Measurements from ENCODE around the gene DCAF17. TPM values are rescaled to one million over a fixed set of nuclear protein-coding genes. Genes with fewer than 3 reads are reported as not detected.

DCAF17 gene
- polyA plus RNA-seq, 2 of the 4 experiments (the other 2 are of a cell fraction), result 11.5 to 26.9 TPM

- TF ChIP-seq NPAS2 (CRISPR knock-in tag; IDR thresholded peaks at IDR 0.05; ENCODE audit: borderline replicate concordance) (no peak), REST (IDR thresholded peaks at IDR 0.05) (no peak), RFX5 (IDR thresholded peaks at IDR 0.05) (no peak), TP53 (CRISPR knock-in tag; IDR thresholded peaks at IDR 0.05) (no peak), BHLHE40 (IDR thresholded peaks at IDR 0.05; ENCODE audit: low read depth, low read length) (no peak), MAX (IDR thresholded peaks at IDR 0.05) (no peak), PHF8 (IDR thresholded peaks at IDR 0.05; ENCODE audit: borderline replicate concordance, low read depth) (no peak), JUN (IDR thresholded peaks at IDR 0.05) (no peak), ATOH8 (CRISPR knock-in tag; IDR thresholded peaks at IDR 0.05; ENCODE audit: low read depth) (no peak), HDAC2 (IDR thresholded peaks at IDR 0.05) (no peak), FOXS1 (CRISPR knock-in tag; IDR thresholded peaks at IDR 0.05) (no peak), E2F6 (IDR thresholded peaks at IDR 0.05; ENCODE audit: borderline replicate concordance, low read depth) (no peak), FOSB (CRISPR knock-in tag; IDR thresholded peaks at IDR 0.05) (no peak)
- Histone ChIP-seq H3K27ac (no peak overlapping the region), H3K9me3 (no peaks in the 10 kb centered on the region), H3K4me3 (no peak overlapping the region), H3K4me2 (no peak overlapping the region), H3K4me1 (peaks cover 9% of the 10 kb centered on the region; the same call in 1 of the 3 replicates)
- 0 out of 6 replicates have a peak, but pooled peaks of 1 of the 2 experiments have one; percentile 19 for ATAC-seq
- WGBS (ENCODE audit: missing lambda C conversion rate), result 88% methylated on average over 3 of the region's 3 CpGs
- FAIRE-seq, result no peak
- ChIA-PET CTCF (interaction anchor here (0.6 kb wide), 1 partner anchor 12 kb away, joined by 4 read pairs; no protein-coding TSS in a partner anchor), POLR2A (no interaction called here)
- no peak for DNase-seq (ENCODE audit: low read depth in 1 of 2, low spot score in 1 of 2)
Measured at GRCh38 chr2:171514908-171515582, 81.0 kb downstream of the DCAF17 start.

GRCh38 chr2:171515672-171516298, 81.8 kb downstream of the DCAF17 start:
- ATAC-seq, result peak; percentile 54 to 61; a peak in 4 of 6 replicates
- Histone ChIP-seq H3K4me3 (no peak overlapping the region), H3K4me1 (peaks cover 9% of the 10 kb centered on the region; the same call in 1 of the 3 replicates), H3K9me3 (no peaks in the 10 kb centered on the region), H3K27ac (no peak overlapping the region), H3K4me2 (0 out of 3 replicates have a peak overlapping the region, but pooled peaks have one; percentile 13)
- 46% methylated on average over 6 of the region's 6 CpGs for WGBS (ENCODE audit: missing lambda C conversion rate)
- no peak for FAIRE-seq
- no peak for DNase-seq (ENCODE audit: low read depth in 1 of 2, low spot score in 1 of 2)
- ChIA-PET POLR2A (no interaction called here), CTCF (interaction anchor here (0.8 kb wide), 1 partner anchor 161 kb away, joined by 3 read pairs; no protein-coding TSS in a partner anchor)
- TF ChIP-seq GATA3 (IDR thresholded peaks at IDR 0.05; ENCODE audit: borderline replicate concordance) (no peak), JUNB (IDR thresholded peaks at IDR 0.05) (no peak), CBX2 (IDR thresholded peaks at IDR 0.05; ENCODE audit: borderline replicate concordance, low read depth) (no peak), EP300 (IDR thresholded peaks at IDR 0.05) (no peak), EHF (CRISPR knock-in tag; IDR thresholded peaks at IDR 0.05) (no peak), JUN (IDR thresholded peaks at IDR 0.05) (no peak), ESRRA (IDR thresholded peaks at IDR 0.05; ENCODE audit: borderline replicate concordance, low read length) (no peak), HOXA7 (CRISPR knock-in tag; IDR thresholded peaks at IDR 0.05) (no peak), MAZ (IDR thresholded peaks at IDR 0.05; ENCODE audit: borderline replicate concordance, low read depth, low read length) (no peak), PHF8 (IDR thresholded peaks at IDR 0.05; ENCODE audit: borderline replicate concordance, low read depth) (no peak), HES2 (IDR thresholded peaks at IDR 0.05) (no peak), POLR2A (IDR thresholded peaks at IDR 0.05; ENCODE audit: low read length) (no peak), CHD4 (IDR thresholded peaks at IDR 0.05; ENCODE audit: borderline replicate concordance) (no peak), RFX5 (IDR thresholded peaks at IDR 0.05) (no peak), MAX (IDR thresholded peaks at IDR 0.05) (no peak), CTCF (IDR thresholded peaks at IDR 0.05) (no peak), ATOH8 (CRISPR knock-in tag; IDR thresholded peaks at IDR 0.05; ENCODE audit: low read depth) (no peak), CBX8 (IDR thresholded peaks at IDR 0.05) (no peak)

Measured in A549 (cell line).